Colonic mucosa (tissue), 4 donors: ENCODE results near the gene SF3A2. TPM values are rescaled to one million over a fixed set of nuclear protein-coding genes. Genes with fewer than 3 reads are reported as not detected.
A peak's percentile ranks its signal among the peaks of the same experiment; 100 is the strongest.
"Not testable (repeated sequence)": the region's sequence is repeated elsewhere in the genome, so short reads cannot be mapped to it uniquely, and the experiment has no call there.

Experiments
- DNase-seq: peaks from one replicate; pipeline ENCODE4 v3.0.0-alpha.2; 2020
- H3K27ac ChIP-seq: fragments of 200-600 bp; one replicate; pipeline ENCODE4 v1.8.0; 2021
- H3K27me3 ChIP-seq: fragments of 200-600 bp; one replicate; pipeline ENCODE4 v1.8.0; 2021
- H3K36me3 ChIP-seq: fragments of 200-600 bp; one replicate; pipeline ENCODE4 v1.8.0; 2021
- H3K4me1 ChIP-seq: fragments of 200-600 bp; one replicate; pipeline ENCODE4 v1.8.0; 2021; ENCODE audit warnings: mild to moderate bottlenecking
- H3K4me3 ChIP-seq: fragments of 200-600 bp; one replicate; pipeline ENCODE4 v1.8.0; 2021
- H3K9ac ChIP-seq, 2 donors: one replicate each; pipeline ENCODE4 v1.7.0; 2013; ENCODE audit warnings: control low read depth in 2 of 2, low read depth in 2 of 2, low read length in 2 of 2
- H3K9me3 ChIP-seq: fragments of 200-600 bp; one replicate; pipeline ENCODE4 v1.8.0; 2021
- intact Hi-C: fragments of 100-400 bp; cut with DNase I; formaldehyde crosslinking; loops from one replicate; pipeline ENCODE4 v1.14.1; 2022
- total RNA-seq, 2 donors: library from RNA; stranded (reverse); fragmentation: NEBNext Ultra II Directional in 1 of 2; extraction: Animal tissue kit (Norgen Biotek cat#: 25700) in 1 of 2; gene quantifications; one replicate each; pipeline ENCODE4 v1.2.1, GENCODE V29; 2021
- TF ChIP-seq, protein P1 (sequence below): fragments of 200-600 bp; IDR thresholded peaks from one replicate; pipeline ENCODE4 v1.8.0; 2022; ENCODE audit warnings: antibody characterized with exemption, mild to moderate bottlenecking
- donor health status: healthy.
- donor health status: DM: no; HTN: no; CAD: no.
- donor health status: DM: no; HTN: no; CAD: no.

SF3A2 gene
- total RNA-seq, 2 donors from 2014 or later: 60.9 to 99.8 TPM

DNA sequence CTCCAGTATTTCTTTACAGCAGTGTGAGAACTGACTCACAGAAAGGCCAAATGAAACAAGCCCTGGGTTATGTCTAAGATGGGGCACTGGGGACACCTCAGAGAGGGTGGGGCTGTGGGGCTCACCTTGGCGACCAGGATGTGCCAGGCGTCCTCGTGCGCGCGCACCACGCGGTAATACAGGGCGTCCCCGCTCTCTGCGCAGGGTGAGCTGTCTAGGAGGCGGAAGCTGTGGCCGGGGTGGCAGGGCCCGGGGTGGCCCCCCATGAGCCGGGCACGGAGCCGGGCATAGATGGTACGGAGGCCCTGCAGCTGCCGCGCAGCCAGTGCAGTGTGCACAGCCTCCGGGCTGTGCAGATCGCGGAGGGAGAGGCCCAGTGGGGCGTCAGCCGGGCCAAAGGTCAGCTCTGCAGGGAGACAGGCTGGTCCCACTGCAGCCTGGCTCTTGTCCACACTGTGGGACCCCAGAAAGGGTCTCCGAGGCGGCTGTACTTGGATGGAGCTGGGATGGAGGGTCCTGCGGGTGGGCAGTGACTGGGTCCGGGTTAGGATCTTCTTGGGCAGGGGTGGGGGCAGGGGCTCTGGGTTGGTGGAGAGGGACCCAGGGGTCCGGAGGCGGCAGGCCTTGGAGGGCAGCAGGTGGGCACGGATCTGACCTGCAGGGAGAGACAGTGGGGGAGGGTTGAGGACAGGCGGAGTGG, 42.0 kb downstream of the SF3A2 start:
- H3K27me3 ChIP-seq: peaks cover 12% of the 10 kb centered on the region
- H3K36me3 ChIP-seq: no peaks in the 10 kb centered on the region
- no peak overlapping the region for H3K9ac ChIP-seq
- H3K4me1 ChIP-seq: peaks cover 21% of the 10 kb centered on the region
- H3K9me3 ChIP-seq: no peaks in the 10 kb centered on the region
- no peak overlapping the region for H3K27ac ChIP-seq
- TF ChIP-seq, protein P1, sequence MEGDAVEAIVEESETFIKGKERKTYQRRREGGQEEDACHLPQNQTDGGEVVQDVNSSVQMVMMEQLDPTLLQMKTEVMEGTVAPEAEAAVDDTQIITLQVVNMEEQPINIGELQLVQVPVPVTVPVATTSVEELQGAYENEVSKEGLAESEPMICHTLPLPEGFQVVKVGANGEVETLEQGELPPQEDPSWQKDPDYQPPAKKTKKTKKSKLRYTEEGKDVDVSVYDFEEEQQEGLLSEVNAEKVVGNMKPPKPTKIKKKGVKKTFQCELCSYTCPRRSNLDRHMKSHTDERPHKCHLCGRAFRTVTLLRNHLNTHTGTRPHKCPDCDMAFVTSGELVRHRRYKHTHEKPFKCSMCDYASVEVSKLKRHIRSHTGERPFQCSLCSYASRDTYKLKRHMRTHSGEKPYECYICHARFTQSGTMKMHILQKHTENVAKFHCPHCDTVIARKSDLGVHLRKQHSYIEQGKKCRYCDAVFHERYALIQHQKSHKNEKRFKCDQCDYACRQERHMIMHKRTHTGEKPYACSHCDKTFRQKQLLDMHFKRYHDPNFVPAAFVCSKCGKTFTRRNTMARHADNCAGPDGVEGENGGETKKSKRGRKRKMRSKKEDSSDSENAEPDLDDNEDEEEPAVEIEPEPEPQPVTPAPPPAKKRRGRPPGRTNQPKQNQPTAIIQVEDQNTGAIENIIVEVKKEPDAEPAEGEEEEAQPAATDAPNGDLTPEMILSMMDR: no peak
- DNase-seq: peak; percentile 67
- intact Hi-C loops: loop anchor here (5.0 kb wide), 1 partner anchor 39 kb away; no protein-coding TSS in a partner anchor
- no peak overlapping the region for H3K4me3 ChIP-seq

GRCh38 chr19:2280633-2281264, 44.1 kb downstream of the SF3A2 start:
- H3K27ac ChIP-seq: no peak overlapping the region
- TF ChIP-seq, protein P1: no peak
- intact Hi-C loops: no loop called here
- H3K9ac ChIP-seq: no peak overlapping the region
- H3K27me3 ChIP-seq: peaks cover 12% of the 10 kb centered on the region
- H3K4me3 ChIP-seq: no peak overlapping the region
- no peak for DNase-seq
- no peaks in the 10 kb centered on the region for H3K9me3 ChIP-seq
- H3K4me1 ChIP-seq: peaks cover 6% of the 10 kb centered on the region
- no peaks in the 10 kb centered on the region for H3K36me3 ChIP-seq

DNA sequence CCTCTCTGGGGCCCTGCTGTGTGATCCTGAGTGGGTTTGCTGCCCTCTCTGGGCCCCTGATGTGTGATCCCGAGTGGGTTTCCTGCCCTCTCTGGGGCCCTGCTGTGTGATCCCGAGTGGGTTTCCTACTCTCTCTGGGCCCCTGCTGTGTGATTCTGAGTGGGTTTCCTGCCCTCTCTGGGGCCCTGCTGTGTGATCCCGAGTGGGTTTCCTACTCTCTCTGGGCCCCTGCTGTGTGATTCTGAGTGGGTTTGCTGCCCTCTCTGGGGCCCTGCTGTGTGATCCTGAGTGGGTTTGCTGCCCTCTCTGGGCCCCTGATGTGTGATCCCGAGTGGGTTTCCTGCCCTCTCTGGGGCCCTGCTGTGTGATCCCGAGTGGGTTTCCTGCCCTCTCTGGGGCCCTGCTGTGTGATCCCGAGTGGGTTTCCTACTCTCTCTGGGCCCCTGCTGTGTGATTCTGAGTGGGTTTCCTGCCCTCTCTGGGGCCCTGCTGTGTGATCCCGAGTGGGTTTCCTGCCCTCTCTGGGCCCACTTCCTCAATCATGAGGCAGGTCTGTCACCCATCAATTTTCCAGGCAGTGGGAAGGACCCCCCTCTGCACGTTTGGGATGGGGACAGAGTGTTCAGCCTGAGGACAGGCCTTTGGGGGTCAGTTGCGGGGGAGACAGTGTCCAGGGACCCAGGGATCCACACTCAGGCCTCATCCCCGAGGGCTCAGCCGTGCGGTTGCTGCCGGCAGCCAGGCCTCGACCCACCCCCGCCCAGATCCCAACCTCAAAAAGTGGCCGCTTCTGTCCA, 44.8 kb downstream of the SF3A2 start:
- H3K36me3 ChIP-seq, DNase-seq, intact Hi-C loops, H3K4me1 ChIP-seq, H3K9me3 ChIP-seq: not testable (repeated sequence)
- Histone ChIP-seq H3K27ac (peak overlapping the region; percentile 6), H3K4me3 (peak overlapping the region; percentile 21), H3K27me3 (peaks cover 12% of the 10 kb centered on the region), H3K9ac (peak overlapping the region; percentile 28 to 35)

- TF ChIP-seq, protein P1: no peak
- DNase-seq: peak; percentile 67
- Histone ChIP-seq H3K4me1 (peaks cover 6% of the 10 kb centered on the region), H3K4me3 (peak within 1 kb of the TSS; percentile 21), H3K36me3 (no peaks in the 10 kb centered on the region), H3K27me3 (peaks cover 12% of the 10 kb centered on the region), H3K9ac (peak within 1 kb of the TSS; percentile 28 to 40), H3K9me3 (no peaks in the 10 kb centered on the region), H3K27ac (peak within 1 kb of the TSS; percentile 6)
- intact Hi-C loops: no loop called here
Measured at GRCh38 chr19:2282062-2282861, 45.6 kb downstream of the SF3A2 start, which contains the start of gene PEAK3. Gene PEAK3 (minus strand): TSS chr19:2282175. CDS start chr19:2280931, 1,244 bp downstream.

DNA sequence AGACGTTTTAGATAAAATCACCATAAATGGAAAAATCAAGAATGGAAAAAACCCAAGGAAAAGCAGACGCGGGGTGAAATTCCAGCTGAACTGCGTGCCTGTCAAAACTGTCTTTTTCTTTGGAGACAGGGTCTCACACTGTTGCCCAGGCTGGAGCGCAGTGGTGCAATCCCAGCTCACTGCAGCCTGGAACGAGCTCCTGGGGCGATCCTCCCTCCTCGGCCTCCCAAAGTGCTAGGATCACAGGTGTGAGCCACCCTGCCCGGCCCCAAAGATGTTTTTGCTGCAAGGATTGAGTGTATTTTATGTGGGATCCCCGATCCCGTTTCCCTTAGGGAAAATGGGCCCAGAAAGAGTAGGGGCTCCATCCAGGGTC, 46.2 kb downstream of the SF3A2 start:
- DNase-seq: no peak
- Histone ChIP-seq H3K27ac (no peak overlapping the region), H3K9ac (no peak overlapping the region), H3K4me1 (peaks cover 6% of the 10 kb centered on the region), H3K27me3 (peaks cover 12% of the 10 kb centered on the region), H3K9me3 (no peaks in the 10 kb centered on the region), H3K36me3 (no peaks in the 10 kb centered on the region), H3K4me3 (no peak overlapping the region)
- intact Hi-C loops: no loop called here
- TF ChIP-seq, protein P1: no peak
